ENCODE measurements around the gene ZFYVE9. TPM values are rescaled to one million over a fixed set of nuclear protein-coding genes. Genes with fewer than 3 reads are reported as not detected.

The ZFYVE9 gene
- total and polyA plus RNA-seq, 10 of the 15 experiments (the other 5 are each of a cell fraction or from before 2014, with no cell fraction given) = 0.26 to 6.9 (median 2.3) TPM

- Histone ChIP-seq H4K20me1 (ENCODE audit: control insufficient read depth, insufficient read depth) (no peaks in the 10 kb centered on the region; the same call in 1 of the 2 replicates), H3K27ac (ENCODE audit: control insufficient read depth, insufficient read depth) (no peak overlapping the region), H3K9me3 (replicated peaks; ENCODE audit: control insufficient read depth, insufficient read depth, low read length) (no peaks in the 10 kb centered on the region), H3K4me3 (no peak overlapping the region), H3K36me3 (ENCODE audit: control insufficient read depth in 2 of 2, insufficient read depth in 2 of 2, low read length in 1 of 2) (no peaks in the 10 kb centered on the region), H3K27me3 (replicated peaks in 1 of 2; ENCODE audit: control insufficient read depth in 2 of 2, insufficient read depth in 2 of 2, low read length in 1 of 2) (no peaks in the 10 kb centered on the region), H3K4me2 (ENCODE audit: control insufficient read depth, insufficient read depth) (peak overlapping the region; percentile 26), H3K9ac (ENCODE audit: control insufficient read depth, insufficient read depth, low read length) (no peak overlapping the region), H2AFZ (ENCODE audit: control insufficient read depth, low read depth, low read length) (no peak overlapping the region), H3K79me2 (ENCODE audit: control insufficient read depth, insufficient read depth, low read length) (no peaks in the 10 kb centered on the region), H3K4me1 (ENCODE audit: control insufficient read depth, insufficient read depth, low read length) (peaks cover 23% of the 10 kb centered on the region)
- 70% methylated on average over 3 of the region's 3 CpGs for WGBS (ENCODE audit: insufficient coverage, insufficient replicate concordance, low lambda C conversion rate, missing lambda C conversion rate)
- ChIA-PET SMC1A (ENCODE audit: uncharacterized antibody, unreplicated experiment) (no interaction called here), POLR2A (no interaction called here), RAD21 (ENCODE audit: unreplicated experiment) (no interaction called here), CTCF (interaction anchor here (0.9 to 1.0 kb wide), 2 partner anchors 11 kb away, joined by 3 read pairs; no protein-coding TSS in a partner anchor)
- peak; percentile 76 for ATAC-seq
- FAIRE-seq = peak; percentile 84
- BruUV-seq (replicated peaks) = no TSS peak
- intact Hi-C loops (cut with micrococcal nuclease; ENCODE audit: unreplicated experiment) (no loop called here), in situ Hi-C loops (cut with MboI) (no loop called here)
- no peak for DNase-seq (ENCODE audit: low read depth, low spot score)
- TF ChIP-seq CBFB (IDR thresholded peaks at IDR 0.05; ENCODE audit: low read depth) = no peak; the same call in 1 of the 2 replicates
- no peak for TF ChIP-seq CEBPB (IDR thresholded peaks at IDR 0.05; ENCODE audit: borderline replicate concordance in 1 of 2, low read depth in 2 of 2, low read length in 2 of 2)
- 0 out of 6 replicates have a peak, but pooled peaks of 1 of the 3 experiments have one; percentile 2 for TF ChIP-seq CTCF (IDR thresholded peaks at IDR 0.05 in 2 of 3, conservative IDR thresholded peaks at IDR 0.05 in 1 of 3; ENCODE audit: control insufficient read depth in 2 of 3, extremely low read depth in 1 of 3, insufficient read depth in 1 of 3, low read depth in 3 of 3, low read length in 3 of 3)
These were observed 97.2 kb downstream of the ZFYVE9 start for GRCh38 chr1:52238887-52239707.

GRCh38 chr1:52239708-52240001 lies 97.8 kb downstream of the ZFYVE9 start:
- RAD21 ChIA-PET (ENCODE audit: unreplicated experiment) = no interaction called here
- SMC1A ChIA-PET (ENCODE audit: uncharacterized antibody, unreplicated experiment) = no interaction called here
- ATAC-seq (peak; percentile 92), DNase-seq (ENCODE audit: low read depth, low spot score) (no peak), FAIRE-seq (no peak)
- no peak overlapping the region for H2AFZ ChIP-seq (ENCODE audit: control insufficient read depth, low read depth, low read length)
- no peaks in the 10 kb centered on the region for H3K27me3 ChIP-seq (replicated peaks in 1 of 2; ENCODE audit: control insufficient read depth in 2 of 2, insufficient read depth in 2 of 2, low read length in 1 of 2)
- in situ Hi-C loops (cut with MboI) (no loop called here), intact Hi-C loops (cut with micrococcal nuclease; ENCODE audit: unreplicated experiment) (no loop called here)
- H3K36me3 ChIP-seq (ENCODE audit: control insufficient read depth in 2 of 2, insufficient read depth in 2 of 2, low read length in 1 of 2) = no peaks in the 10 kb centered on the region
- H3K4me2 ChIP-seq (ENCODE audit: control insufficient read depth, insufficient read depth) = no peak overlapping the region
- no peak overlapping the region for H3K4me3 ChIP-seq
- WGBS (ENCODE audit: insufficient coverage, insufficient replicate concordance, low lambda C conversion rate, missing lambda C conversion rate) = 4% methylated on average over 1 of the region's 1 CpG
- H3K4me1 ChIP-seq (ENCODE audit: control insufficient read depth, insufficient read depth, low read length) = peaks cover 23% of the 10 kb centered on the region
- no peaks in the 10 kb centered on the region for H3K79me2 ChIP-seq (ENCODE audit: control insufficient read depth, insufficient read depth, low read length)
- H4K20me1 ChIP-seq (ENCODE audit: control insufficient read depth, insufficient read depth) = no peaks in the 10 kb centered on the region; the same call in 1 of the 2 replicates
- no peaks in the 10 kb centered on the region for H3K9me3 ChIP-seq (replicated peaks; ENCODE audit: control insufficient read depth, insufficient read depth, low read length)
- BruUV-seq (replicated peaks) = no TSS peak
- no peak overlapping the region for H3K27ac ChIP-seq (ENCODE audit: control insufficient read depth, insufficient read depth)
- POLR2A ChIA-PET = no interaction called here
- CTCF ChIA-PET = interaction anchor here (0.9 to 1.8 kb wide), 4 partner anchors 11 to 100 kb away, joined by 3 to 4 read pairs (median 3); no protein-coding TSS in a partner anchor
- H3K9ac ChIP-seq (ENCODE audit: control insufficient read depth, insufficient read depth, low read length) = no peak overlapping the region
- no peak for TF ChIP-seq CREM (IDR thresholded peaks at IDR 0.05; ENCODE audit: low read depth)
- no peak for TF ChIP-seq TCF7 (IDR thresholded peaks at IDR 0.05; ENCODE audit: borderline replicate concordance)
- peak; percentile 89 for TF ChIP-seq ATF7 (IDR thresholded peaks at IDR 0.05; ENCODE audit: low read depth)
- no peak for TF ChIP-seq EZH2 (IDR thresholded peaks at IDR 0.05; ENCODE audit: borderline replicate concordance, control insufficient read depth, low read depth, low read length)
- peak; percentile 88 for TF ChIP-seq RUNX3 (IDR thresholded peaks at IDR 0.05; ENCODE audit: low read length)
- TF ChIP-seq ZBTB40 (IDR thresholded peaks at IDR 0.05; ENCODE audit: borderline replicate concordance) = no peak
- TF ChIP-seq BRCA1 (IDR thresholded peaks at IDR 0.05; ENCODE audit: low read depth, low read length) = no peak
- no peak for TF ChIP-seq YBX1 (IDR thresholded peaks at IDR 0.05)

Measured in GM12878 (cell line).